ENCODE results near the gene RXFP1.

GRCh38 chr4:158580064-158580463, 58.4 kb downstream of the RXFP1 start:
- TF ChIP-seq CTCF (IDR thresholded peaks at IDR 0.05; ENCODE audit: poor library complexity), result no peak
- TF ChIP-seq EZH2phosphoT487 (IDR thresholded peaks at IDR 0.05; ENCODE audit: low read depth, severe bottlenecking, unreplicated experiment), result no peak
- TF ChIP-seq EZH2 (IDR thresholded peaks at IDR 0.05; ENCODE audit: borderline replicate concordance), result no peak
